GM12891 (cell line): ENCODE data around the gene FAIM.

Experiments
- PAX5 ChIP-seq: IDR thresholded peaks from 2 replicates; pipeline ENCODE4 v1.6.1; 2011; ENCODE audit warnings: low read length, moderate library complexity, mild to moderate bottlenecking; ENCODE audit not compliant: insufficient read depth, severe bottlenecking
- POLR2A ChIP-seq: IDR thresholded peaks from 2 replicates; pipeline ENCODE4 v1.6.1; 2011; ENCODE audit warnings: low read depth, low read length, control low read depth
- POLR2AphosphoS5 ChIP-seq: IDR thresholded peaks from 2 replicates; pipeline ENCODE4 v1.6.1; 2011; ENCODE audit warnings: low read depth, low read length, control low read depth
- SPI1 ChIP-seq: IDR thresholded peaks from 2 replicates; pipeline ENCODE4 v1.6.1; 2011; ENCODE audit warnings: low read depth, low read length, control low read depth
- TAF1 ChIP-seq: IDR thresholded peaks from 2 replicates; pipeline ENCODE4 v1.6.1; 2011; ENCODE audit warnings: low read depth, low read length, control low read depth

DNA sequence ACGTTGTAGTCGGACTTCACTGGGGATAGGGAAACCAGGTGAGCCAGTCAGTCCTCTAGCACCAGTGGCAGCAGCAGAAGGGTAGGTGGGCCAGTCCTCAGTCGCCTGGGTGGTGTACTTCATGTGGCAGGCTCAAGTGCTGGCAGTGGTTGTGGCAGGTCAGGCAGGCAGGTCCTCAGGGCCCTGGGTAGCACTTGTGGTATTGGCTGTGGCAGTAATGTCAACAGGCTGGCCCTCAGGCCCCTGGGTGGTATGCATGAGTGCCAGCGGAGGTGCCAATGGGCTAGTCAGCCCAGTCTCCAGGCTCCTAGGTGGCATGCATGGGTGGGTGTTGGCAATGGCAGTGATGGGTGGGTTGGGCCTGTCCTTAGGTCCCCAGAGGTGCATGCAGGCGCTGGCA lies 40.6 kb downstream of the FAIM start:
- TF ChIP-seq POLR2A (no peak), POLR2AphosphoS5 (no peak), SPI1 (no peak), PAX5 (no peak), TAF1 (no peak)
